Measurements from ENCODE around the gene TGM5. TPM values are rescaled to one million over a fixed set of nuclear protein-coding genes. Genes with fewer than 3 reads are reported as not detected.

The TGM5 gene
- total and polyA plus RNA-seq, 7 donors = 0.03 to 0.78 (median 0.06) TPM; not detected in 4

GRCh38 chr15:43299884-43300283, 33.2 kb upstream of the TGM5 start:
- intact Hi-C loops (cut with DNase I) = no loop called here
- ATAC-seq = no peak
- H3K4me1 ChIP-seq = no peaks in the 10 kb centered on the region
- peaks cover 0 to 11% (median 0%) of the 10 kb centered on the region in 3 donors for H3K27me3 ChIP-seq (ENCODE audit: insufficient read depth in 3 of 3, low read length in 2 of 3)
- no peak overlapping the region for H3K4me3 ChIP-seq
- TF ChIP-seq CTCF (IDR thresholded peaks at IDR 0.05) = no peak
- no peaks in the 10 kb centered on the region for H3K36me3 ChIP-seq (ENCODE audit: insufficient read depth in 1 of 2, low read depth in 1 of 2)
- no peak for DNase-seq
- H3K27ac ChIP-seq = no peak overlapping the region
- no peaks in the 10 kb centered on the region for H3K9me3 ChIP-seq

- Histone ChIP-seq H3K27me3 (ENCODE audit: insufficient read depth in 3 of 3, low read length in 2 of 3) (peaks cover 0 to 14% (median 0%) of the 10 kb centered on the region in 3 donors), H3K4me1 (no peaks in the 10 kb centered on the region), H3K9me3 (no peaks in the 10 kb centered on the region), H3K36me3 (ENCODE audit: insufficient read depth in 1 of 2, low read depth in 1 of 2) (no peaks in the 10 kb centered on the region), H3K27ac (no peak overlapping the region), H3K4me3 (no peak overlapping the region)
- no peak for DNase-seq
- TF ChIP-seq CTCF (IDR thresholded peaks at IDR 0.05) = no peak
- no peak for ATAC-seq
- WGBS, 3 donors = 78 to 85% (median 80%) methylated on average over 3 of the region's 3 CpGs
- intact Hi-C loops (cut with DNase I) = no loop called here
Observed at GRCh38 chr15:43299411-43299810, 32.7 kb upstream of the TGM5 start.

- WGBS, 3 donors = 63 to 73% (median 71%) methylated on average over 6 of the region's 6 CpGs
- H3K4me1 ChIP-seq = no peaks in the 10 kb centered on the region
Observed at GRCh38 chr15:43294091-43294706, 27.5 kb upstream of the TGM5 start.

GRCh38 chr15:43293432-43293831, 26.7 kb upstream of the TGM5 start:
- no peaks in the 10 kb centered on the region for H3K36me3 ChIP-seq (ENCODE audit: insufficient read depth in 1 of 2, low read depth in 1 of 2)
- DNase-seq (no peak), ATAC-seq (peak in 3 of 4 donors; percentile 47 to 51 (median 49))
- intact Hi-C loops (cut with DNase I) = no loop called here
- no peak overlapping the region for H3K4me3 ChIP-seq
- 6 to 15% (median 8%) methylated on average over 13 to 24 of the region's 24 CpGs for WGBS, 3 donors
- no peak overlapping the region for H3K27ac ChIP-seq
- H3K27me3 ChIP-seq (ENCODE audit: insufficient read depth in 3 of 3, low read length in 2 of 3) = peaks cover 0 to 12% (median 0%) of the 10 kb centered on the region in 3 donors
- no peaks in the 10 kb centered on the region for H3K4me1 ChIP-seq
- no peaks in the 10 kb centered on the region for H3K9me3 ChIP-seq
- no peak for TF ChIP-seq CTCF (IDR thresholded peaks at IDR 0.05)

More at GRCh38 chr15:43294091-43294706, 27.5 kb upstream of the TGM5 start:
- H3K27me3 ChIP-seq (ENCODE audit: insufficient read depth in 3 of 3, low read length in 2 of 3) = peaks cover 0 to 12% (median 0%) of the 10 kb centered on the region in 3 donors
- ATAC-seq (no peak), DNase-seq (no peak)
- H3K27ac ChIP-seq = no peak overlapping the region
- intact Hi-C loops (cut with DNase I) = no loop called here
- no peak overlapping the region for H3K4me3 ChIP-seq
- no peak for TF ChIP-seq CTCF (IDR thresholded peaks at IDR 0.05)
- no peaks in the 10 kb centered on the region for H3K9me3 ChIP-seq
- H3K36me3 ChIP-seq (ENCODE audit: insufficient read depth in 1 of 2, low read depth in 1 of 2) = no peaks in the 10 kb centered on the region
